GM12874 (cell line): ENCODE data around the gene SEMA4B.
A peak's percentile ranks its signal among the peaks of the same experiment; 100 is the strongest.

ENCODE experiments used
- CTCF ChIP-seq: IDR thresholded peaks from 2 replicates; pipeline ENCODE4 v1.5.1; 2011; ENCODE audit warnings: low read depth, mild to moderate bottlenecking, control low read depth, low read length, moderate library complexity; ENCODE audit not compliant: insufficient read depth

The SEMA4B gene

GRCh38 chr15:90184786-90185704 lies 16.1 kb upstream of the SEMA4B start:
- TF ChIP-seq CTCF = 0 out of 2 replicates have a peak, but pooled peaks have one; percentile 1

GRCh38 chr15:90187257-90187868 lies 13.8 kb upstream of the SEMA4B start:
- TF ChIP-seq CTCF = no peak

- TF ChIP-seq CTCF = no peak
Observed at GRCh38 chr15:90188914-90189748, 12.0 kb upstream of the SEMA4B start.

GRCh38 chr15:90189781-90190467 lies 11.2 kb upstream of the SEMA4B start:
- no peak for TF ChIP-seq CTCF

- TF ChIP-seq CTCF = no peak
Observed at GRCh38 chr15:90190606-90191343, 10.4 kb upstream of the SEMA4B start.

GRCh38 chr15:90191344-90191687 lies 9.8 kb upstream of the SEMA4B start:
- no peak for TF ChIP-seq CTCF
